Measurements from ENCODE around the gene RABL2A. TPM values are rescaled to one million over a fixed set of nuclear protein-coding genes. Genes with fewer than 3 reads are reported as not detected.
"Not testable (repeated sequence)": the region's sequence is repeated elsewhere in the genome, so short reads cannot be mapped to it uniquely, and the experiment has no call there.

Gene RABL2A
- total and polyA plus RNA-seq, 5 donors, result 8.5 to 11.8 (median 10.2) TPM

DNA sequence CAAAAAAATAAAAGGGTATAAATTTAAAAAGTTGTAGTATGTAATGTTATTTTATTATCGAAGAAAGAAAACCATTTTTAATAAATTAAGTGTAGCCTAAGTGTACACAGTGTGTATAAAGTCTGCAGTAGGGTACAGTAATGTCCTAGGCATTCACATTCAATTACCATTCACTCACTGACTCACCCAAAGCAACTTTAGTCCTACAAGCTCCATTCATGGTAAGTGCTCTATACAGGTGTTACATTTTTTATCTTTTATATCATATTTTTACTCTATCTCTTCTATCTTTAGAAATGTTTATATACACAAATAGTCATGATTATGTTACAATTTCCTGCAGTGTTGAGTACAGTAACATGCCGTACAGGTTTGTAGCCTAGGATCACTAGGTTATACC is 59.5 kb downstream of the RABL2A start:
- H3K27me3 ChIP-seq (ENCODE audit: control insufficient read depth, insufficient read depth), result no peaks in the 10 kb centered on the region
- DNase-seq, result no peak
- no peak overlapping the region for H3K4me3 ChIP-seq (ENCODE audit: low read length)
- 89% methylated on average over 2 of the region's 2 CpGs for WGBS
- no peak overlapping the region for H3K27ac ChIP-seq (ENCODE audit: low read length)
- no peaks in the 10 kb centered on the region for H3K9me3 ChIP-seq (ENCODE audit: control insufficient read depth, low read length)
- intact Hi-C loops (cut with DNase I), result no loop called here
- no peaks in the 10 kb centered on the region for H3K4me1 ChIP-seq (ENCODE audit: control insufficient read depth, insufficient read depth, low read length)
- ATAC-seq, result no peak

DNA sequence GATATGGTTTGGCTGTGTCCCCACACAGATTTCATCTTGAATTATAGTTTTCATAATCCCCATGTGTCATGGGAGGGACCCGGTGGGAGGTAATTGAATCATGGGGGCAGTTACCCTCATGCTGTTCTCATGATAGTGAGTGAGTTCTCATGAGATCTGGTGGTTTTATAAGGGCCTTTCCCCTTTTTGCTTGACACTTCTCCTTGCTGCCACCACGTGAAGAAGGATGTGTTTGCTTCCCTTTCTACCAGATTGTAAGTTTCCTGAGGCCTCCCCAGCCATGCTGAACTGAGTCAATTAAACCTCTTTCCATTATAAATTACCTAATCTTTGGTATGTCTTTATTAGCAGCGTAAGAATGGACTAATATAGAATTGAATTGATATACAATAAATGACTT is 63.8 kb downstream of the RABL2A start:
- H3K27me3 ChIP-seq (ENCODE audit: control insufficient read depth, insufficient read depth); H3K9me3 ChIP-seq (ENCODE audit: control insufficient read depth, low read length); H3K4me1 ChIP-seq (ENCODE audit: control insufficient read depth, insufficient read depth, low read length); DNase-seq; H3K27ac ChIP-seq (ENCODE audit: low read length); intact Hi-C loops (cut with DNase I); ATAC-seq; H3K4me3 ChIP-seq (ENCODE audit: low read length): not testable (repeated sequence)
- 54% methylated on average over 3 of the region's 3 CpGs for WGBS

Small RNA genes within 50 kb of the gene (microRNA-seq; reads per million reads assigned to microRNA genes)
- gene MIR1302-3, result 0 reads per million in 2 donors

Other genes starting within 250 kb of the RABL2A start
- gene ZNG1B, start 189.6 kb upstream of the RABL2A start, total RNA-seq, result 10 to 100 TPM; 26.1 to 29.1 (median 26.7) TPM
- gene ZNG1B, start 189.6 kb upstream of the RABL2A start, polyA plus RNA-seq, result 24.0 TPM
- under 1 TPM in 2 of 4 donors, not detected in 2; 0.11 to 0.18 TPM for gene FOXD4L1, start 128.6 kb upstream of the RABL2A start, total RNA-seq
- gene FOXD4L1, start 128.6 kb upstream of the RABL2A start, polyA plus RNA-seq, result 0.07 TPM
- 10 to 100 TPM; 51.2 to 60.2 (median 56.3) TPM for gene SLC35F5, start 129.4 kb downstream of the RABL2A start, total RNA-seq
- gene SLC35F5, start 129.4 kb downstream of the RABL2A start, polyA plus RNA-seq, result 32.8 TPM

Measured in right cardiac atrium (tissue), 5 donors.